NCI-H69 (cell line): Measurements from ENCODE around the gene PIBF1.
A peak's percentile ranks its signal among the peaks of the same experiment; 100 is the strongest.
"Not testable (repeated sequence)": the region's sequence is repeated elsewhere in the genome, so short reads cannot be mapped to it uniquely, and the experiment has no call there.

Source experiments
- DNase-seq: peaks from one replicate; lab custom pipeline; 2025; lab: John Stamatoyannopoulos, UW

The PIBF1 gene

GRCh38 chr13:72908416-72908815, 126.5 kb downstream of the PIBF1 start:
- DNase-seq, result no peak

- no peak for DNase-seq
These were observed 130.0 kb downstream of the PIBF1 start for GRCh38 chr13:72911981-72912380.

DNA sequence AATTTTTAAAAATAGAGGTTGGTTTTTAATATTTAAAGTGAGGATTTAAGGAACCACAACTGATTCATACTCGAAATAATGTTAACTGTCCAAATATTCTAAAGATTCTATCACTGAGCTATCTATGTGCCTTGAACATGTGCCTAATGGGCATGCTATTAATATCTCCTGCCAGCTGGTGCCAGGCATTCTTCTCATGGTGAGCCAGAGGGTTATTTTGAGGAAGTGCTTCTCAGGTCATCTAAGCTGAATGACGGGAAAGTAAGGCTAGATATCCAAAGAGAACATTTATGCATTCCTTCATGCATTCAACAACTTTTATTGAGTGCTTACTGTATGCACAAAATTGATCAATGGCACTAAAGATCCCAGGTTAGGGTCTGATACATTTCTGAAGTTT, 138.2 kb downstream of the PIBF1 start:
- DNase-seq, result no peak

GRCh38 chr13:72931311-72931710, 149.4 kb downstream of the PIBF1 start:
- no peak for DNase-seq

- no peak for DNase-seq
These were observed 150.3 kb downstream of the PIBF1 start for GRCh38 chr13:72932250-72932649.

DNA sequence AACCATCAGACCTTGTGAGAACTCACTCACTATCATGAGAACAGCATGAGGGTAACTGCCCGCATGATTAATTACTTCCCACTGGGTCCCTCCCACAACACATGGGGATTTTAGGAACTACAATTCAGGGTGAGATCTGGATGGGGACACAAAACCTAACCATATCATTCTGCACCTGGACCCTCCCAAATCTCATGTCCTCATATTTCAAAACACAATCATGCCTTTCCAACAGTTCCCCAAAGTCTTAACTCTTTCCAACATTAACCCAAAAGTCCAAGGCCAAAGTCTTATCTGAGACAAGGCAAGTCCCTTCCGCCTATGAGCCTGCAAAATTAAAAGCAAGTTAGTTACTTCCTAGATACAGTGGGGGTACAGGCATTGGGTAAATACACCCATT, 164.3 kb downstream of the PIBF1 start:
- DNase-seq, result not testable (repeated sequence)

GRCh38 chr13:72952529-72953141, 170.7 kb downstream of the PIBF1 start:
- DNase-seq, result peak; percentile 24

DNA sequence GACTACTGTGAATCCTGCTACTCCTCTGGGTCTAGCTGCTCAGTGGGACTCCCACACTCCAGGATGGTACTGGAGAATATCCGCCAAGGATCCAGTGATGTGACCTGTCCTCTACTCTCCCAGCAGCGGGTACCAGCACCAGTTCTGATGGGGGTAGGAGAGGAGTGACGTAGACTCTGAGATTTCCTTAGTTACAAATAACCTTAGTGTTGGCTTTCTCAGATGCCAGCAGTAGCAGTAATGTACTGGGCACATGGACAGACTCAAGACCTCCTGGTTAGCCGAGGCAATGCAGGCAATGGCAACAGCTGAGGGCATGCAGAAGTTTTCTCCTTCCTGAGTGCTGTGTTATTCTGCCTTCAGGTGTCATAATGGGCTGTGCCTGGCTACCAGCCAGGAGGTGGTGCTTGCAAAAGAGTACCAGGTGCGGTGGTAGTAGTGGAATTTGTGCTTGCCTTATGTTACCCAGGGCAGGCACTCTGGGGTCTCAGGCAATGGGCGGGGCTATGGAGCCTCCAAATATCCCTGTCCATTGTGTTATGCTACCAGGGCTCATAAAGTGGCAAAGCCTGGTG, 171.5 kb downstream of the PIBF1 start:
- DNase-seq, result peak; percentile 50

- no peak for DNase-seq
These were observed 177.7 kb downstream of the PIBF1 start for GRCh38 chr13:72959643-72960042.

- no peak for DNase-seq
These were observed 178.2 kb downstream of the PIBF1 start for GRCh38 chr13:72960114-72960513.

GRCh38 chr13:72960541-72960940, 178.6 kb downstream of the PIBF1 start:
- peak; percentile 3 for DNase-seq

GRCh38 chr13:72963762-72964161, 181.8 kb downstream of the PIBF1 start:
- no peak for DNase-seq

GRCh38 chr13:72970301-72970880, 188.5 kb downstream of the PIBF1 start:
- DNase-seq, result no peak

DNA sequence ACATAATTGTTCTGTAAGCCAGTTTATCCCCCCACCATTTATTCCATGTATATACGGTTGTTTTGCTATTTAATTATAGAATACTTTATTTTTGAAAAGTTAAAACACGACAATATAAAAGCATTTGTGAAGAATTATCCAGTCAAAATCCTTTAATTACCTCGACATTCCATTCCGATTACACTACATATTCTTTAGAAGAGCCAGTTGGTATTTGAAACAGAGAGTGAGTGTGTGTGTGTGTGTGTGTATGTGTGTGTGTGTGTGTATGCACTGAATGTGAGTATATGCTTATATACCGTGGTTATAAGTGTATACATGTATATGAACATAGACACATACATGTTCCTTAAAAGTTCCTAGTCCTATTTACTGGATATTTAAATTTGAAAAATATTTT, 189.0 kb downstream of the PIBF1 start:
- DNase-seq, result no peak

- no peak for DNase-seq
These were observed 191.3 kb downstream of the PIBF1 start for GRCh38 chr13:72973234-72973633.

DNA sequence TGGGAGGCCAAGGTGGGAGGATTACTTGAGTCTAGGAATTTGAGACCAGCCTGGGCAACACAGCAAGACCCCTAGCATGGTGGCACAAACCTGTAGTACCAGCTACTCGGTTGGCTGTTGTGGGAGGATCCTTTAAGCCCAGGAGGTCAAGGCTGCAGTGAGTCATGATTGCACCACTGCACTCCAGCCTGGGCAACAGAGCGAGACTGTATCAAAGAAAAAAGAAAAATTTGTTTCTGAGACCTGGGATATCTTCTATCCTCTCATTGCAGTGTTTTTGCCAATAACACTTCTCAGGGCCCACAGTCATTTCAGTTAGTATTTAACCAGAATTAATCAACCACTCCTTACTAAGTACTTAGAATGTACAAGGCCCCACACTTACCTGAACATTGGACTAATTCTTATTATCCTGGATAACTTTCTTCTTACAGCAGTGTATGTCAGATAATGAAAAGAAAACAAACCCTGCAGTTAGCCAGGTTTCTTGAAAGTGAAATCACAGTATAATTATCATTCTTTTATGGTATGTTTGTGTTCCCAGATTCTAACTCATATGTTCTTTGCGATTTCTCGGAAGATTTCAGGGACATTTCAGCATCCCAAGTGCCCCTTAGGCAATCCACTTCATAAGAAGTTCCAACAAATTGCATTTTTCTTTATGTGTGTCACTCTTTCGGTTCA, 201.3 kb downstream of the PIBF1 start:
- no peak for DNase-seq

GRCh38 chr13:72985610-72986009, 203.7 kb downstream of the PIBF1 start:
- DNase-seq, result no peak

- no peak for DNase-seq
These were observed 204.3 kb downstream of the PIBF1 start for GRCh38 chr13:72986197-72986596.

DNA sequence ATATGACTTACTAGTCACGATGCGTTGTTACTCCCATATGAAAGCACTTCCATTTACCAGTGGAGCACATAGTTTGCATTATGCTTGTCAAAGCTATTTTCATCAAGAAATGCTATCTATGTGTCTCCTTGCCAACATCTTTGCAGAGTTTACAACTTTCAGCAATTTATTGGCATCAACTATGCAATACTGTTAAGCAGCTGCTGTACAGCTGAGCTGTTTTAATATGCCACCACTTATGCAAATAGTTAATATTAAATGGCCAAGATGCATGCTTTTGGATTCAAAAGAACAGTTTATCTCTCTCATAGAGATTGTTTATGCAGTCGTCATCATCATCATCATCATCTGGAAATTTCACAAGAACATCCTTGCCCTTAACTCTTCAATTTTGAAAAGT, 209.0 kb downstream of the PIBF1 start:
- no peak for DNase-seq

DNA sequence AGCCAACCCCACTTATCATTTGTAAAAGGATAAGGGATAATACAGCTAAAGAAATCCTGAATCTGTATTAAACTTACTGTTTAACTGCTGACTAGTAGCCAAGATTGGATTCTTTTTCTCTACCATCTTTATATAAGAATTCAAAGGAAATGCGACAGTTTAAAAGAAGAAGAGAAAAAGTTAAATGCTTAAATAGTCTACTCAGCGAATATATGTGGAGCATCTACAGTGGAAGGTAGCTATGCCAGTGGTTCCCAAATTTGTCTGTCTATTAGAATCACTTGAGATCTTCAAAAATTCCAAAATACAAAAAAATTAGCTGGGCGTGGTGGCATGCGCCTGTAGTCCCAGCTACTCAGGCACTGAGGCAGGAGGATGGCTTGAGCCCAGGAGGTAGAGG, 216.1 kb downstream of the PIBF1 start:
- DNase-seq, result no peak

GRCh38 chr13:73000027-73000674, 218.2 kb downstream of the PIBF1 start:
- DNase-seq, result peak; percentile 58

GRCh38 chr13:73001971-73002370, 220.0 kb downstream of the PIBF1 start:
- DNase-seq, result peak; percentile 70

DNA sequence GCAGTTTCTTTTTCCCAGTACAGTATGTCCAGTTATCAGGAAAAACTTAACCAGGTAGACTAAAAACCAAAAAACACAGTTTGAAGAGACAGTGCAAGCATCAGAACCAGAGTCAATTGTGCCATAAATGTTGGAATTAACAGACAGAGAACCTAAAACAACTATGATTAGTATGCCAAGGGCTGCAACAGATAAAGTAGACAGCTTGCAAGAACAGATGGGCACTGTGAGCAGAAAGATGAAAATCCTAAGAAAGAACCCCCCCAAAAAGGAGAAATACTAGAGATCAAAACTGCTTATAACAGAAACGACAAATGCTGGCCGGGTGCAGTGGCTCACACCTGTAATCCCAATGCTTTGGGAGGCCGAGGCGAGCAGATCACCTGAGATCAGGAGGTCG, 229.8 kb downstream of the PIBF1 start:
- DNase-seq, result no peak
